HepG2 (cell line): ENCODE measurements around the gene MON1A. TPM values are rescaled to one million over a fixed set of nuclear protein-coding genes. Genes with fewer than 3 reads are reported as not detected.

ENCODE experiments used
- BRD4 ChIP-seq: sonication (generic); formaldehyde crosslinking; IDR thresholded peaks from 2 replicates; pipeline ENCODE4 v1.4.0; 2020; ENCODE audit warnings: missing genetic modification reagents
- CBX1 ChIP-seq: IDR thresholded peaks from one replicate; pipeline ENCODE4 v1.6.1; 2016; ENCODE audit warnings: antibody characterized with exemption, low read depth
- DNMT3B ChIP-seq: conservative IDR thresholded peaks from 2 replicates; pipeline ENCODE4 v1.6.1; 2016; ENCODE audit warnings: missing biosample characterization, control low read depth
- DRAP1 ChIP-seq: IDR thresholded peaks from 2 replicates; pipeline ENCODE4 v1.6.1; 2016; ENCODE audit warnings: missing genetic modification reagents, missing compliant biosample characterization
- ELK4 ChIP-seq: sonication (generic); formaldehyde crosslinking; IDR thresholded peaks from 2 replicates; pipeline ENCODE4 v1.9.0; 2021; ENCODE audit warnings: missing genetic modification reagents, borderline replicate concordance
- FOXA1 ChIP-seq, 2 experiments: fragments of 450-650 bp in 1 of 2; sonication (generic) in 1 of 2; formaldehyde crosslinking in 1 of 2; IDR thresholded peaks; 2 replicates each; pipeline versions ENCODE4 v1.4.0 to v1.6.1; 2016 to 2020; ENCODE audit warnings: missing genetic modification reagents in 1 of 2
- FOXP4 ChIP-seq: sonication (generic); formaldehyde crosslinking; IDR thresholded peaks from 2 replicates; pipeline ENCODE4 v1.4.0; 2020; ENCODE audit warnings: missing genetic modification reagents
- HIVEP1 ChIP-seq: sonication (generic); formaldehyde crosslinking; IDR thresholded peaks from 2 replicates; pipeline ENCODE4 v1.4.0; 2020; ENCODE audit warnings: mild to moderate bottlenecking, missing genetic modification reagents
- KLF12 ChIP-seq: sonication (generic); formaldehyde crosslinking; IDR thresholded peaks from 2 replicates; pipeline ENCODE4 v1.4.0; 2020; ENCODE audit warnings: missing genetic modification reagents, borderline replicate concordance
- MTF2 ChIP-seq: sonication (generic); formaldehyde crosslinking; IDR thresholded peaks from 2 replicates; pipeline ENCODE4 v1.5.0; 2020; ENCODE audit warnings: missing genetic modification reagents, borderline replicate concordance
- RBFOX2 ChIP-seq: fragments of 200-400 bp; formaldehyde crosslinking; IDR thresholded peaks from 2 replicates; pipeline ENCODE4 v1.6.1; 2017; ENCODE audit warnings: low read depth, mild to moderate bottlenecking, low read length
- TCF7L2 ChIP-seq: IDR thresholded peaks from 2 replicates; pipeline ENCODE4 v1.6.1; 2011; ENCODE audit warnings: mild to moderate bottlenecking, low read depth, low read length, moderate library complexity
- TFAP4 ChIP-seq: sonication (generic); IDR thresholded peaks from 2 replicates; pipeline ENCODE4 v1.6.1; 2016; ENCODE audit warnings: low read depth, borderline replicate concordance
- TOE1 ChIP-seq: sonication (generic); formaldehyde crosslinking; IDR thresholded peaks from 2 replicates; pipeline ENCODE4 v1.4.0; 2020; ENCODE audit warnings: mild to moderate bottlenecking, missing genetic modification reagents
- ZBTB37 ChIP-seq: sonication (generic); formaldehyde crosslinking; IDR thresholded peaks from 2 replicates; pipeline ENCODE4 v1.4.0; 2020; ENCODE audit warnings: mild to moderate bottlenecking, missing genetic modification reagents
- ZNF280D ChIP-seq: sonication (generic); formaldehyde crosslinking; IDR thresholded peaks from 2 replicates; pipeline ENCODE4 v1.5.1; 2020; ENCODE audit warnings: mild to moderate bottlenecking, missing genetic modification reagents
- ZNF501 ChIP-seq: sonication (generic); formaldehyde crosslinking; IDR thresholded peaks from 2 replicates; pipeline ENCODE4 v1.5.1; 2020; ENCODE audit warnings: mild to moderate bottlenecking, moderate library complexity, missing genetic modification reagents
- ZNF547 ChIP-seq: sonication (generic); formaldehyde crosslinking; IDR thresholded peaks from 2 replicates; pipeline ENCODE4 v1.5.1; 2020; ENCODE audit warnings: mild to moderate bottlenecking, missing genetic modification reagents
- ZNF83 ChIP-seq: sonication (generic); formaldehyde crosslinking; IDR thresholded peaks from 2 replicates; pipeline ENCODE4 v1.4.0; 2020; ENCODE audit warnings: missing genetic modification reagents, mild to moderate bottlenecking, borderline replicate concordance
- polyA plus RNA-seq, 8 experiments: library from polyadenylated mRNA; depleted of rRNA in 3 of 8; stranded (reverse) in 7 of 8; unstranded in 1 of 8; fragments of >200 nt; fragmentation: Illumina TruSeq in 4 of 8; extraction: Trizol in 4 of 8; gene quantifications; 2 replicates each; pipeline versions ENCODE4 v1.2.1 to v1.2.3, GENCODE V29; 2011 to 2016; ENCODE audit warnings: low read depth in 4 of 8, missing spikeins in 1 of 8, mixed read lengths in 1 of 8; ENCODE audit not compliant: insufficient read depth in 1 of 8
- total RNA-seq, 5 experiments: library from RNA; depleted of rRNA; stranded (reverse); fragments of >200 nt; fragmentation: Illumina TruSeq; extraction: Trizol; gene quantifications; 2 replicates each; pipeline ENCODE4 v1.2.3, GENCODE V29; 2016; ENCODE audit warnings: low read depth in 1 of 5

MON1A gene
- total and polyA plus RNA-seq, 2 of the 13 experiments (the other 11 are each of a cell fraction or from before 2014, with no cell fraction given) = 4.6 to 9.0 TPM

- TF ChIP-seq BRD4 = no peak; the same call in 1 of the 2 replicates
- TF ChIP-seq KLF12 (CRISPR knock-in tag) = peak; percentile 75; the same call in 1 of the 2 replicates
- peak; percentile 47 for TF ChIP-seq FOXP4 (CRISPR knock-in tag)
- no peak for TF ChIP-seq FOXA1 (IDR thresholded peaks at IDR 0.05)
- TF ChIP-seq FOXA1 (CRISPR knock-in tag; IDR thresholded peaks at IDR 0.05) = no peak; the same call in 1 of the 2 replicates
- no peak for TF ChIP-seq DNMT3B (CRISPR knock-in tag)
- TF ChIP-seq TFAP4 = peak; percentile 54; the same call in 1 of the 2 replicates
- peak; percentile 84 for TF ChIP-seq RBFOX2
- TF ChIP-seq ZNF280D (CRISPR knock-in tag) = peak; percentile 96
- TF ChIP-seq MTF2 (CRISPR knock-in tag) = no peak
- TF ChIP-seq ZBTB37 = 0 out of 2 replicates have a peak, but pooled peaks have one; percentile 37
- TF ChIP-seq TOE1 (CRISPR knock-in tag) = no peak
- peak; percentile 56; the same call in 1 of the 2 replicates for TF ChIP-seq ZNF547
- peak; percentile 34; the same call in 1 of the 2 replicates for TF ChIP-seq ZNF501 (CRISPR knock-in tag)
- TF ChIP-seq HIVEP1 (CRISPR knock-in tag) = no peak; the same call in 1 of the 2 replicates
- peak; percentile 35; the same call in 1 of the 2 replicates for TF ChIP-seq DRAP1
- TF ChIP-seq ZNF83 (CRISPR knock-in tag) = peak; percentile 36; the same call in 1 of the 2 replicates
- TF ChIP-seq CBX1 = peak; percentile 54
- TF ChIP-seq TCF7L2 = no peak
- no peak for TF ChIP-seq ELK4 (CRISPR knock-in tag)
These were observed at the start of gene MON1A (continued) for GRCh38 chr3:49929291-49930167.
